OCI-LY7 (cell line): ENCODE measurements around the gene ATP11C. TPM values are rescaled to one million over a fixed set of nuclear protein-coding genes. Genes with fewer than 3 reads are reported as not detected.
"Not testable (repeated sequence)": the region's sequence is repeated elsewhere in the genome, so short reads cannot be mapped to it uniquely, and the experiment has no call there.

Experiments used
- BruUV-seq: library from RNA; stranded (reverse); fragments of 400-500 nt; replicated peaks from 2 replicates; lab custom pipeline; 2021; lab: Mats Ljungman, UMichigan
- CTCF ChIA-PET: fragments of 300-600 bp; sonication (Branson Sonifier 250); formaldehyde crosslinking; loops from one replicate; lab custom pipeline; 2022; ENCODE audit warnings: antibody characterized with exemption; ENCODE audit not compliant: unreplicated experiment; lab: Charles Lee
- POLR2A ChIA-PET: fragments of 300-600 bp; sonication (Branson Sonifier 250); formaldehyde crosslinking; loops from one replicate; lab custom pipeline; 2022; ENCODE audit warnings: antibody characterized with exemption; lab: Charles Lee
- DNase-seq: peaks from one replicate; pipeline ENCODE4 v3.0.0-alpha.2; 2015; ENCODE audit warnings: low spot score
- H2AFZ ChIP-seq: fragments of 200-600 bp; sonication (generic), shearing (Covaris generic); 2 replicates; pipeline ENCODE4 v1.6.1; 2014; ENCODE audit warnings: mild to moderate bottlenecking, antibody characterized with exemption, low read length, moderate library complexity
- H3K27ac ChIP-seq: fragments of 200-600 bp; sonication (generic); 2 replicates; pipeline ENCODE4 v1.5.1; 2014; ENCODE audit warnings: mixed run types, low read depth, mild to moderate bottlenecking, moderate library complexity, low read length, inconsistent platforms; ENCODE audit not compliant: poor library complexity, severe bottlenecking
- H3K36me3 ChIP-seq: fragments of 200-600 bp; sonication (generic); 2 replicates; pipeline ENCODE4 v1.6.1; 2014; ENCODE audit warnings: mild to moderate bottlenecking, antibody characterized with exemption, low read length, moderate library complexity, mixed read lengths; ENCODE audit not compliant: insufficient read depth
- H3K4me1 ChIP-seq: fragments of 200-600 bp; sonication (generic); 2 replicates; pipeline ENCODE4 v1.5.1; 2014; ENCODE audit warnings: mild to moderate bottlenecking, low read length; ENCODE audit not compliant: insufficient read depth, poor library complexity, severe bottlenecking
- H3K4me2 ChIP-seq: fragments of 200-600 bp; sonication (generic); 2 replicates; pipeline ENCODE4 v1.6.1; 2014; ENCODE audit warnings: mild to moderate bottlenecking, low read length
- H3K4me3 ChIP-seq: fragments of 200-600 bp; sonication (generic); 2 replicates; pipeline ENCODE4 v1.5.1; 2014; ENCODE audit warnings: mild to moderate bottlenecking, low read depth, low read length; ENCODE audit not compliant: poor library complexity, severe bottlenecking
- H3K79me2 ChIP-seq: fragments of 200-600 bp; sonication (generic); 2 replicates; pipeline ENCODE4 v1.6.1; 2016; ENCODE audit warnings: low read depth, mild to moderate bottlenecking, low read length, moderate library complexity, mixed read lengths; ENCODE audit not compliant: insufficient read depth
- H3K9me2 ChIP-seq: fragments of 200-600 bp; sonication (generic); 2 replicates; pipeline ENCODE4 v1.6.1; 2016; ENCODE audit warnings: mild to moderate bottlenecking, low read length, mixed read lengths; ENCODE audit not compliant: insufficient read depth
- H3K9me3 ChIP-seq: fragments of 200-600 bp; sonication (generic); 2 replicates; pipeline ENCODE4 v1.6.1; 2014; ENCODE audit warnings: mild to moderate bottlenecking, mixed run types, low read length, mixed read lengths
- H4K20me1 ChIP-seq: fragments of 200-600 bp; sonication (generic); 2 replicates; pipeline ENCODE4 v1.6.1; 2014; ENCODE audit warnings: mild to moderate bottlenecking, antibody characterized with exemption, low read length, moderate library complexity, mixed read lengths; ENCODE audit not compliant: insufficient read depth
- CTCF ChIP-seq: fragments of 200-600 bp; sonication (generic); conservative IDR thresholded peaks from 2 replicates; pipeline ENCODE4 v1.5.1; 2014; ENCODE audit warnings: mild to moderate bottlenecking, antibody characterized with exemption, low read length, moderate library complexity, mixed read lengths
- EZH2phosphoT487 ChIP-seq: fragments of 200-600 bp; sonication (generic); IDR thresholded peaks from 2 replicates; pipeline ENCODE4 v1.6.1; 2018; ENCODE audit warnings: low read depth, borderline replicate concordance, mild to moderate bottlenecking, mixed run types, antibody characterized with exemption, low read length, moderate library complexity, mixed read lengths
- intact Hi-C: fragments of 100-400 bp; cut with micrococcal nuclease; formaldehyde crosslinking; loops from one replicate; pipeline ENCODE4 v1.10.0; 2022; ENCODE audit not compliant: unreplicated experiment
- total RNA-seq, 2 experiments: library from RNA; depleted of rRNA in 1 of 2; stranded (reverse); fragments of >200 nt in 1 of 2; shearing (Covaris generic) in 1 of 2; gene quantifications; 2 replicates each; pipeline ENCODE4 v1.2.3, GENCODE V29; 2014 to 2022

Gene ATP11C
- total RNA-seq, 2 experiments from 2014 or later, result 20.9 to 25.2 TPM

DNA sequence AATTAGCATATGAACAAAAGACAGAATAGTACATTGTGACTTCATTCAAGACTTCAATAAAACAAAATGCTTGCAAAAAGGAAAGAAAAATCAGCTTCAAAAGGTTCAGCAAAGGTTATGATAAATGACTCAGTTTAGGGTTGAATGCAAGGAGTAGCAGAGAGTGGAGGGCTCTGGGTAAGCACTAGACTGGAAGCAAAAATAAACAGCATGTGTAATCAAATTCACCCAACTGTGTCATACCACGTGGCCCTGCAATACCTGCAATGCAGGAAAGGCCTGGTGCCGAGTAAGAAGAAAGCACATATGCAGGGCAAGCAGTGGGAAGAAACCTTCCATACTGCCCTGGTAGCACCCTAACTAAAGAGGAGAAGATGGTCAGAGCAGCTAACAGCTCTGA lies 88.7 kb downstream of the ATP11C start:
- H2AFZ ChIP-seq, result no peak overlapping the region
- peak overlapping the region; percentile 23; the same call in 1 of the 2 replicates for H3K4me2 ChIP-seq
- BruUV-seq, result no TSS peak
- DNase-seq, result peak; percentile 3
- TF ChIP-seq EZH2phosphoT487, result no peak
- H3K9me3 ChIP-seq, result no peaks in the 10 kb centered on the region
- ChIA-PET CTCF (no interaction called here), POLR2A (interaction anchor here (0.9 to 1.3 kb wide), 2 partner anchors 16 to 89 kb away, joined by 3 to 4 read pairs; partner anchors contain the start of gene ATP11C)
- H3K4me3 ChIP-seq, result no peak overlapping the region
- H4K20me1 ChIP-seq, result no peaks in the 10 kb centered on the region
- H3K36me3 ChIP-seq, result no peaks in the 10 kb centered on the region
- H3K79me2 ChIP-seq, result no peaks in the 10 kb centered on the region
- no peaks in the 10 kb centered on the region for H3K9me2 ChIP-seq
- intact Hi-C loops, result no loop called here
- no peak overlapping the region for H3K27ac ChIP-seq
- peaks cover 12% of the 10 kb centered on the region for H3K4me1 ChIP-seq

DNA sequence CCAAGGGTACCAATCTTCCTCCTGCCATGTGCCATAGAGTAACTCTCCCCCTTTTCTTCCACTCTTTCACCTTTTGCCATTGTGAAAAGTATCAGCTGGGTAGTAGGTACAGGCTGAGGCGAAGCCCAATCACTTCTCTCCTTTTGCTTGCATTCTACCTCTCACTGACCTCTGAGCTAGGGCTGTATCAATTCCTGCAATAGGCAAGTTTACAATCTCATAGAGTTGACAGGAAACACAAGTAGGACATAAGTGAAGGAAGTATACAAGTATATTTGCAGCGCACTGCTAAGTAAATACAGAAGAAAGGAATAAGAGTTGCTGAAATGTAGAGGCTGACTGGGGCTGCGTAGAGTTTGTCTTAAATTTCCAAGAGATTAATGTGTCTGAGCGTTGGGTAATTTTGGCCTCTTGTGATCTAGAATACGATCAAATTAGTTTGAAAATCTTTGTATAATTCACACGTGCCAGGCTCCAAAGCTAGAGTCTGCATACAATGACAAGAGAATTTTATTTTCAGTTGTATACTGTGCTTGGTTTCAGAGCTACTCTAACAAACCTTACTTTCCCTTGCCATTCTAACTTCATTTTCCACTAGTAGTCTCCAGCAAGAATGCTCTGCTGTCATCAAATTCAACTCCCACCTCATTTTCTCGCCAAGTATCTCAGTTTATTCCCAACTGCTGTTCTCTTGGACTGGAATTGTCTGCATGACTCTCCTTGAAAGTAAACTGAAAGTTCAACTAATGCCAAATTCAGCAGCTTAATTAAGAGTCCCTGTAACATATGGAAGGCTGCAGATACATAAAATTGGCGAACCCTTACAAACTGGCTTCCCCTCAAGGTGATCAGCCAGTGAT lies 90.3 kb downstream of the ATP11C start:
- H3K9me3 ChIP-seq, result no peaks in the 10 kb centered on the region
- no peak for DNase-seq
- no peaks in the 10 kb centered on the region; the same call in 1 of the 2 replicates for H3K36me3 ChIP-seq
- no peak overlapping the region for H2AFZ ChIP-seq
- ChIA-PET CTCF (no interaction called here), POLR2A (no interaction called here)
- intact Hi-C loops, result no loop called here
- H3K4me3 ChIP-seq, result no peak overlapping the region
- no TSS peak for BruUV-seq
- H3K27ac ChIP-seq, result no peak overlapping the region
- H3K4me1 ChIP-seq, result peaks cover 12% of the 10 kb centered on the region
- H3K79me2 ChIP-seq, result no peaks in the 10 kb centered on the region
- no peak overlapping the region for H3K4me2 ChIP-seq
- TF ChIP-seq CTCF (no peak), EZH2phosphoT487 (no peak)
- H4K20me1 ChIP-seq, result no peaks in the 10 kb centered on the region
- H3K9me2 ChIP-seq, result no peaks in the 10 kb centered on the region

DNA sequence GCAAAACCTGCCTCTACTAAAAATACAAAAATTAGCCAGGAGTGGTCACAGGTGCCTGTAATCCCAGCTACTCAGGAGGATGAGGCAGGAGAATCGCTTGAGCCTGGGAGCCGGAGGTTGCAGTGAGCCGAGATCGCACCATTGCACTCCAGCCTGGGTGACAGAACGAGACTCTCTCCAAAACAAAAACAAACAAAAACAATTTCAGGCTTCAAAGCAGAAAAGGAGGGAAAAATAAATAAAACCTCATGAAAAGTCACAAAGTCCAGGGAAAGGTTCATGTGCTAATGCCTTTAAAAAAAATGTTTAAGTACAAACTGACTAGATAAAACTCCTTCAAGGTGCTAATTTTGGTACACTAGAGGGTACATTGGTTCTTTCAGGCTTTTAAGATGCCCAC lies 96.5 kb downstream of the ATP11C start:
- H3K9me2 ChIP-seq, DNase-seq, POLR2A ChIA-PET, H4K20me1 ChIP-seq, CTCF ChIA-PET, H3K4me2 ChIP-seq, H3K36me3 ChIP-seq, H3K9me3 ChIP-seq, H2AFZ ChIP-seq, intact Hi-C loops, H3K79me2 ChIP-seq, H3K27ac ChIP-seq, H3K4me3 ChIP-seq, BruUV-seq: not testable (repeated sequence)
- peaks cover 12% of the 10 kb centered on the region for H3K4me1 ChIP-seq
